Measurements from ENCODE around the gene STMN3.
"Not testable (repeated sequence)": the region's sequence is repeated elsewhere in the genome, so short reads cannot be mapped to it uniquely, and the experiment has no call there.

Gene STMN3

GRCh38 chr20:63612276-63612931 lies 40.8 kb downstream of the STMN3 start:
- no peak for DNase-seq (ENCODE audit: low read depth)

GRCh38 chr20:63611646-63612045 lies 41.6 kb downstream of the STMN3 start:
- DNase-seq (ENCODE audit: low read depth) = no peak

GRCh38 chr20:63610581-63611435 lies 42.4 kb downstream of the STMN3 start:
- DNase-seq (ENCODE audit: low read depth) = no peak

GRCh38 chr20:63606686-63607085 lies 46.5 kb downstream of the STMN3 start:
- DNase-seq (ENCODE audit: low read depth) = no peak

GRCh38 chr20:63602321-63602720 lies 50.9 kb downstream of the STMN3 start:
- no peak for DNase-seq (ENCODE audit: low read depth)

- not testable (repeated sequence) for DNase-seq (ENCODE audit: low read depth)
Observed at GRCh38 chr20:63601679-63602078, 51.5 kb downstream of the STMN3 start.

GRCh38 chr20:63599396-63600050 lies 53.7 kb downstream of the STMN3 start:
- no peak for DNase-seq (ENCODE audit: low read depth)

- DNase-seq (ENCODE audit: low read depth) = no peak
Observed at GRCh38 chr20:63598479-63599395, 54.5 kb downstream of the STMN3 start.

GRCh38 chr20:63597651-63598478 lies 55.4 kb downstream of the STMN3 start:
- DNase-seq (ENCODE audit: low read depth) = no peak

GRCh38 chr20:63596423-63596822 lies 56.8 kb downstream of the STMN3 start:
- no peak for DNase-seq (ENCODE audit: low read depth)

GRCh38 chr20:63595416-63596127 lies 57.7 kb downstream of the STMN3 start:
- DNase-seq (ENCODE audit: low read depth) = no peak

GRCh38 chr20:63594043-63594561 lies 59.1 kb downstream of the STMN3 start:
- no peak for DNase-seq (ENCODE audit: low read depth)

GRCh38 chr20:63592661-63593060 lies 60.6 kb downstream of the STMN3 start:
- no peak for DNase-seq (ENCODE audit: low read depth)

- no peak for DNase-seq (ENCODE audit: low read depth)
Observed at GRCh38 chr20:63591786-63592355, 61.4 kb downstream of the STMN3 start.

- no peak for DNase-seq (ENCODE audit: low read depth)
Observed at GRCh38 chr20:63591147-63591533, 62.1 kb downstream of the STMN3 start.

- no peak for DNase-seq (ENCODE audit: low read depth)
Observed at GRCh38 chr20:63590218-63591146, 62.7 kb downstream of the STMN3 start.
